DND-41 (cell line): ENCODE data around the gene TSPAN18.
A peak's percentile ranks its signal among the peaks of the same experiment; 100 is the strongest.

Experiments
- ATAC-seq: fragments of 200-7000 bp; cut with Tn5 transposase; 3 replicates; pipeline ENCODE4 v1.9.1; 2021; ENCODE audit warnings: low read depth; ENCODE audit not compliant: insufficient read depth
- DNase-seq: peaks from one replicate; pipeline ENCODE4 v3.0.0-alpha.2; 2020
- H2AFZ ChIP-seq: 2 replicates; pipeline ENCODE4 v1.6.0; 2012; ENCODE audit warnings: low read depth, low read length
- H3K27ac ChIP-seq: 2 replicates; pipeline ENCODE4 v1.5.1; 2012; ENCODE audit warnings: low read length, inconsistent platforms
- H3K27me3 ChIP-seq: fragments of 200-600 bp; sonication (generic); 2 replicates; pipeline ENCODE4 v1.6.0; 2012; ENCODE audit warnings: low read length, mild to moderate bottlenecking, inconsistent platforms; ENCODE audit not compliant: insufficient read depth, poor library complexity
- H3K36me3 ChIP-seq: 2 replicates; pipeline ENCODE4 v1.5.1; 2012; ENCODE audit warnings: low read length, inconsistent platforms; ENCODE audit not compliant: insufficient read depth
- H3K4me1 ChIP-seq: 2 replicates; pipeline ENCODE4 v1.5.1; 2012; ENCODE audit warnings: mild to moderate bottlenecking, low read length; ENCODE audit not compliant: insufficient read depth
- H3K4me2 ChIP-seq: 2 replicates; pipeline ENCODE4 v1.6.0; 2012; ENCODE audit warnings: mild to moderate bottlenecking, moderate library complexity, low read length, inconsistent platforms; ENCODE audit not compliant: insufficient read depth
- H3K4me3 ChIP-seq, 2 experiments: fragments of 200-600 bp in 1 of 2; shearing (Covaris generic) in 1 of 2; 2 replicates each; pipeline ENCODE4 v1.5.1; 2012 to 2016; ENCODE audit warnings: inconsistent platforms in 2 of 2, low read length in 2 of 2, mild to moderate bottlenecking in 2 of 2, low read depth in 1 of 2, moderate library complexity in 1 of 2
- H3K79me2 ChIP-seq: 2 replicates; pipeline ENCODE4 v1.6.0; 2012; ENCODE audit warnings: low read length, inconsistent platforms; ENCODE audit not compliant: insufficient read depth
- H3K9ac ChIP-seq: 2 replicates; pipeline ENCODE4 v1.6.0; 2012; ENCODE audit warnings: low read depth, mild to moderate bottlenecking, inconsistent platforms, low read length, moderate library complexity
- H3K9me3 ChIP-seq: 2 replicates; pipeline ENCODE4 v1.5.1; 2012; ENCODE audit warnings: low read length, moderate library complexity, mild to moderate bottlenecking, inconsistent platforms; ENCODE audit not compliant: insufficient read depth, severe bottlenecking
- H4K20me1 ChIP-seq: 2 replicates; pipeline ENCODE4 v1.6.0; 2012; ENCODE audit warnings: low read length; ENCODE audit not compliant: insufficient read depth
- EZH2 ChIP-seq: IDR thresholded peaks from 3 replicates; pipeline ENCODE4 v1.6.1; 2012; ENCODE audit warnings: borderline replicate concordance, low read depth, mild to moderate bottlenecking, moderate library complexity, low read length, inconsistent platforms; ENCODE audit not compliant: severe bottlenecking
- TF ChIP-seq, protein P1 (sequence below): IDR thresholded peaks from 2 replicates; pipeline ENCODE4 v1.5.1; 2012; ENCODE audit warnings: borderline replicate concordance, low read length, moderate library complexity, mild to moderate bottlenecking; ENCODE audit not compliant: poor library complexity, severe bottlenecking; ENCODE audit errors: extremely low read depth

Gene TSPAN18

DNA sequence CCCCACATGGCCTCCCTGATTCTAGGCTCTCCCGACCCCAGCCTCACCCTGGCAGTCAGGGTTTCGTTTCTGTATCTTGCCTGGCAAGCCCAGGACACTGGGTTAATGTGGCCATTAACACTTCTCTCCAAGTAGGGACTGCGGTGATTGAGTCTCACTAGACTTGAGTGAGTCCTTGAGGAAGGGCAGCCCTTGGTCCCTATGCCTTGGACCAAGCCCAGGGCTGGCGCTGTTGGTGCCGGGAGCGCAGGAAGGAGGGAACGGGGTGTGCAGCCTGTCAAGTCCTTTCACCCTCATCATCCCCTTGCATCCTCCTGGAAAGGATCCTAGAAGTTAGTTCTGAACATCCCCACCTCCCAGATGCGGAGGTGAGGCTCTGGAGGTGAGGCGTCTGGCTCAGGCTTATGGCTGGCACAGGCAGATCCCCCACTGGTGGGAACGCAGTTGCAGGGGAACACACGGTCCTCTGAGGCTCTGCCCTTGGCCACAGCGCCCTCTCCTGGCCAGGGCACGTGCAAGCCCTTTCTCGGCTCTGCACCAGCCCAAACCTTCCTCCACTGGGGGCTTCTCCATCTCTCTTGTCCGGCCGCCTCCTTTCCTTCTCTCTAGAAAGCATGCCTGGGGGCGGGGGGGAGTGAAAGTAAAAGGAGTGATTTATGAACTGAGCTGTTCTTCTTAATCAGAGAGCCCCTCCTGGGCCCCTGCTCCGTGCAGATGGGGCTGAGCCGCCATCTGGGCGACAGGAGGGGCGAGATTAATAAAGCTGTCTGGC is 167.3 kb downstream of the TSPAN18 start:
- Histone ChIP-seq H3K4me2 (no peak overlapping the region), H3K9ac (no peak overlapping the region)
- peak; percentile 89 for ATAC-seq

DNA sequence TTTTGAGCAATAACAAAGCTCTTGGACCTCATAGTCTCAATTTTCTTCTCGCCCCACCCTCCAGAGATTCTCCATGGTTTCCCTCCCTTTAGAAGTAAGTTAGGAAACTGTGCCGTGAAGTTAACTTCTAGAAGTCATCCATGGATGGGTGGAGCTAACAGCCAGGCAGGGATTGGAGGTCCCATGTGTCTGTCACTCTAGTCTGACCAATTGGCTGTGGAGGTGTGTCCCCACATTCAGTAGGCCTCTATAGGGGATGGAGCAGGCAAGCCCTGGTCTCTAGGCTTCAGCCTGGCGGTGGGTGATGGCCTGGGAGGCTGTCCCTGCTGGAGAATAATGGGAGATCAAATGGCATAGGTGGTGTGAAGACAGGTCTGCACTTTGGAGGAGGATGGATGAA is 173.2 kb downstream of the TSPAN18 start:
- Histone ChIP-seq H3K4me1 (no peaks in the 10 kb centered on the region), H3K79me2 (no peaks in the 10 kb centered on the region), H3K4me2 (no peak overlapping the region), H2AFZ (no peak overlapping the region), H3K9ac (no peak overlapping the region), H3K9me3 (no peaks in the 10 kb centered on the region), H3K27me3 (no peaks in the 10 kb centered on the region), H3K27ac (no peak overlapping the region), H3K36me3 (no peaks in the 10 kb centered on the region), H4K20me1 (no peaks in the 10 kb centered on the region; the same call in 1 of the 2 replicates), H3K4me3 (no peak overlapping the region)
- ATAC-seq: peak; percentile 76
- TF ChIP-seq, protein P1, sequence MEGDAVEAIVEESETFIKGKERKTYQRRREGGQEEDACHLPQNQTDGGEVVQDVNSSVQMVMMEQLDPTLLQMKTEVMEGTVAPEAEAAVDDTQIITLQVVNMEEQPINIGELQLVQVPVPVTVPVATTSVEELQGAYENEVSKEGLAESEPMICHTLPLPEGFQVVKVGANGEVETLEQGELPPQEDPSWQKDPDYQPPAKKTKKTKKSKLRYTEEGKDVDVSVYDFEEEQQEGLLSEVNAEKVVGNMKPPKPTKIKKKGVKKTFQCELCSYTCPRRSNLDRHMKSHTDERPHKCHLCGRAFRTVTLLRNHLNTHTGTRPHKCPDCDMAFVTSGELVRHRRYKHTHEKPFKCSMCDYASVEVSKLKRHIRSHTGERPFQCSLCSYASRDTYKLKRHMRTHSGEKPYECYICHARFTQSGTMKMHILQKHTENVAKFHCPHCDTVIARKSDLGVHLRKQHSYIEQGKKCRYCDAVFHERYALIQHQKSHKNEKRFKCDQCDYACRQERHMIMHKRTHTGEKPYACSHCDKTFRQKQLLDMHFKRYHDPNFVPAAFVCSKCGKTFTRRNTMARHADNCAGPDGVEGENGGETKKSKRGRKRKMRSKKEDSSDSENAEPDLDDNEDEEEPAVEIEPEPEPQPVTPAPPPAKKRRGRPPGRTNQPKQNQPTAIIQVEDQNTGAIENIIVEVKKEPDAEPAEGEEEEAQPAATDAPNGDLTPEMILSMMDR: no peak
- no peak for TF ChIP-seq EZH2
- peak; percentile 43 for DNase-seq

More for the DNA sequence above, 167.3 kb downstream of the TSPAN18 start:
- Histone ChIP-seq H3K4me3 (no peak overlapping the region), H3K4me1 (no peaks in the 10 kb centered on the region), H3K79me2 (no peaks in the 10 kb centered on the region), H2AFZ (no peak overlapping the region), H3K36me3 (no peaks in the 10 kb centered on the region), H3K27ac (no peak overlapping the region), H3K9me3 (no peaks in the 10 kb centered on the region), H4K20me1 (peaks cover 3% of the 10 kb centered on the region; the same call in 1 of the 2 replicates), H3K27me3 (no peaks in the 10 kb centered on the region)
- TF ChIP-seq, protein P1: peak; percentile 80
- TF ChIP-seq EZH2: no peak
- peak; percentile 49 for DNase-seq

DNA sequence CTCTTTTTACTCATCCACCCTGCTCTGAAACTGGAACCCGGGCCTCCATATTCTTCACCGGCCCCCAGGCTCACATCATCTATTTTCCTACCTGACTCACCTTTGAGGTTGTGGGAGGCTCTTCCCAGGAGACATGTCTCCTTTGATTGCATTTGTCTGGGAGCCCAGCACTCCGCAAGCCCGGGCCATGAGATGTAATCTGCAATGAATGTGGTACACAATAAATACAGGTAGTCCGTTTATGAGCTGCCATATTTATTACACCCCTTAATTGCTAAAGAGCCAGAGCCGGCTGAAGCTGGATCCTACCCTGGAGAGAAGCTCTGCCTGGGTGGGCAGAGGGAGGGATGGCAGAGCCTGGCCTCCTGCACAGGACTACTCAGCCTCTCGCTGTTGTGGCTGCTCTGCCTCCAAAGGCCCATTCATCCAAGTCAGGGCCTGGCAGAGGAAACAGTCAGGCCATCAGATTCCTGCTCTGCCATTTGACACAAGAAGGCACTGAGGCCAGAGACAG is 174.4 kb downstream of the TSPAN18 start:
- TF ChIP-seq EZH2: no peak
- TF ChIP-seq, protein P1: no peak
- Histone ChIP-seq H3K27me3 (no peaks in the 10 kb centered on the region), H3K4me3 (no peak overlapping the region), H3K4me2 (no peak overlapping the region), H3K9ac (no peak overlapping the region), H2AFZ (no peak overlapping the region), H3K79me2 (no peaks in the 10 kb centered on the region), H4K20me1 (no peaks in the 10 kb centered on the region; the same call in 1 of the 2 replicates), H3K36me3 (no peaks in the 10 kb centered on the region), H3K9me3 (no peaks in the 10 kb centered on the region), H3K27ac (no peak overlapping the region), H3K4me1 (no peaks in the 10 kb centered on the region)
- DNase-seq (no peak), ATAC-seq (no peak)
